Ishikawa (cell line): Measurements from ENCODE around the gene PAFAH2.

ENCODE experiments used
- CEBPB ChIP-seq: IDR thresholded peaks from 2 replicates; pipeline ENCODE4 v1.6.1; 2012
- CREB1 ChIP-seq: IDR thresholded peaks from 2 replicates; pipeline ENCODE4 v1.6.1; 2012; ENCODE audit warnings: low read depth
- EGR1 ChIP-seq: IDR thresholded peaks from 2 replicates; pipeline ENCODE4 v1.6.1; 2012
- EP300 ChIP-seq: IDR thresholded peaks from 2 replicates; pipeline ENCODE4 v1.6.1; 2012; ENCODE audit warnings: borderline replicate concordance
- FOXM1 ChIP-seq: IDR thresholded peaks from 2 replicates; pipeline ENCODE4 v1.6.1; 2012; ENCODE audit warnings: low read depth, borderline replicate concordance
- NFIC ChIP-seq: IDR thresholded peaks from 2 replicates; pipeline ENCODE4 v1.6.1; 2012
- RAD21 ChIP-seq: IDR thresholded peaks from 2 replicates; pipeline ENCODE4 v1.6.1; 2012; ENCODE audit warnings: low read depth
- TAF1 ChIP-seq: IDR thresholded peaks from 2 replicates; pipeline ENCODE4 v1.6.1; 2012; ENCODE audit warnings: low read depth, mild to moderate bottlenecking
- TCF12 ChIP-seq: IDR thresholded peaks from 2 replicates; pipeline ENCODE4 v1.6.1; 2012; ENCODE audit warnings: low read depth
- TEAD4 ChIP-seq: IDR thresholded peaks from 2 replicates; pipeline ENCODE4 v1.6.1; 2012
- USF1 ChIP-seq: IDR thresholded peaks from 2 replicates; pipeline ENCODE4 v1.6.1; 2012
- YY1 ChIP-seq: IDR thresholded peaks from 2 replicates; pipeline ENCODE4 v1.6.1; 2012; ENCODE audit warnings: low read depth
- ZBTB7A ChIP-seq: IDR thresholded peaks from 2 replicates; pipeline ENCODE4 v1.6.1; 2012; ENCODE audit warnings: low read depth
- TF ChIP-seq, protein P1 (sequence below): IDR thresholded peaks from 2 replicates; pipeline ENCODE4 v1.6.1; 2012
- TF ChIP-seq, protein P2 (sequence below): IDR thresholded peaks from 2 replicates; pipeline ENCODE4 v1.6.1; 2012; ENCODE audit warnings: low read depth, mild to moderate bottlenecking

Gene PAFAH2

GRCh38 chr1:26031611-26032220, 33.9 kb upstream of the PAFAH2 start:
- TF ChIP-seq FOXM1 = no peak
- TF ChIP-seq NFIC = no peak
- no peak for TF ChIP-seq EP300
- TF ChIP-seq CREB1 = no peak
- TF ChIP-seq YY1 = no peak
- TF ChIP-seq, protein P1, sequence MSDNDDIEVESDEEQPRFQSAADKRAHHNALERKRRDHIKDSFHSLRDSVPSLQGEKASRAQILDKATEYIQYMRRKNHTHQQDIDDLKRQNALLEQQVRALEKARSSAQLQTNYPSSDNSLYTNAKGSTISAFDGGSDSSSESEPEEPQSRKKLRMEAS = no peak
- no peak for TF ChIP-seq TCF12
- TF ChIP-seq TAF1 = no peak
- TF ChIP-seq, protein P2, sequence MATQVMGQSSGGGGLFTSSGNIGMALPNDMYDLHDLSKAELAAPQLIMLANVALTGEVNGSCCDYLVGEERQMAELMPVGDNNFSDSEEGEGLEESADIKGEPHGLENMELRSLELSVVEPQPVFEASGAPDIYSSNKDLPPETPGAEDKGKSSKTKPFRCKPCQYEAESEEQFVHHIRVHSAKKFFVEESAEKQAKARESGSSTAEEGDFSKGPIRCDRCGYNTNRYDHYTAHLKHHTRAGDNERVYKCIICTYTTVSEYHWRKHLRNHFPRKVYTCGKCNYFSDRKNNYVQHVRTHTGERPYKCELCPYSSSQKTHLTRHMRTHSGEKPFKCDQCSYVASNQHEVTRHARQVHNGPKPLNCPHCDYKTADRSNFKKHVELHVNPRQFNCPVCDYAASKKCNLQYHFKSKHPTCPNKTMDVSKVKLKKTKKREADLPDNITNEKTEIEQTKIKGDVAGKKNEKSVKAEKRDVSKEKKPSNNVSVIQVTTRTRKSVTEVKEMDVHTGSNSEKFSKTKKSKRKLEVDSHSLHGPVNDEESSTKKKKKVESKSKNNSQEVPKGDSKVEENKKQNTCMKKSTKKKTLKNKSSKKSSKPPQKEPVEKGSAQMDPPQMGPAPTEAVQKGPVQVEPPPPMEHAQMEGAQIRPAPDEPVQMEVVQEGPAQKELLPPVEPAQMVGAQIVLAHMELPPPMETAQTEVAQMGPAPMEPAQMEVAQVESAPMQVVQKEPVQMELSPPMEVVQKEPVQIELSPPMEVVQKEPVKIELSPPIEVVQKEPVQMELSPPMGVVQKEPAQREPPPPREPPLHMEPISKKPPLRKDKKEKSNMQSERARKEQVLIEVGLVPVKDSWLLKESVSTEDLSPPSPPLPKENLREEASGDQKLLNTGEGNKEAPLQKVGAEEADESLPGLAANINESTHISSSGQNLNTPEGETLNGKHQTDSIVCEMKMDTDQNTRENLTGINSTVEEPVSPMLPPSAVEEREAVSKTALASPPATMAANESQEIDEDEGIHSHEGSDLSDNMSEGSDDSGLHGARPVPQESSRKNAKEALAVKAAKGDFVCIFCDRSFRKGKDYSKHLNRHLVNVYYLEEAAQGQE = no peak
- TF ChIP-seq EGR1 = no peak
- TF ChIP-seq ZBTB7A = no peak
- no peak for TF ChIP-seq USF1
- TF ChIP-seq RAD21 = no peak

- TF ChIP-seq CREB1 (no peak), TEAD4 (no peak), YY1 (no peak), ZBTB7A (no peak), TAF1 (no peak), FOXM1 (no peak), RAD21 (no peak), CEBPB (no peak), EGR1 (no peak), USF1 (no peak), EP300 (no peak)
- TF ChIP-seq, protein P2 = no peak
- TF ChIP-seq, protein P1 = no peak
Observed at GRCh38 chr1:26031196-26031595, 33.3 kb upstream of the PAFAH2 start.

GRCh38 chr1:26029864-26030481, 32.1 kb upstream of the PAFAH2 start:
- TF ChIP-seq RAD21 (peak; percentile 38), TAF1 (no peak)

DNA sequence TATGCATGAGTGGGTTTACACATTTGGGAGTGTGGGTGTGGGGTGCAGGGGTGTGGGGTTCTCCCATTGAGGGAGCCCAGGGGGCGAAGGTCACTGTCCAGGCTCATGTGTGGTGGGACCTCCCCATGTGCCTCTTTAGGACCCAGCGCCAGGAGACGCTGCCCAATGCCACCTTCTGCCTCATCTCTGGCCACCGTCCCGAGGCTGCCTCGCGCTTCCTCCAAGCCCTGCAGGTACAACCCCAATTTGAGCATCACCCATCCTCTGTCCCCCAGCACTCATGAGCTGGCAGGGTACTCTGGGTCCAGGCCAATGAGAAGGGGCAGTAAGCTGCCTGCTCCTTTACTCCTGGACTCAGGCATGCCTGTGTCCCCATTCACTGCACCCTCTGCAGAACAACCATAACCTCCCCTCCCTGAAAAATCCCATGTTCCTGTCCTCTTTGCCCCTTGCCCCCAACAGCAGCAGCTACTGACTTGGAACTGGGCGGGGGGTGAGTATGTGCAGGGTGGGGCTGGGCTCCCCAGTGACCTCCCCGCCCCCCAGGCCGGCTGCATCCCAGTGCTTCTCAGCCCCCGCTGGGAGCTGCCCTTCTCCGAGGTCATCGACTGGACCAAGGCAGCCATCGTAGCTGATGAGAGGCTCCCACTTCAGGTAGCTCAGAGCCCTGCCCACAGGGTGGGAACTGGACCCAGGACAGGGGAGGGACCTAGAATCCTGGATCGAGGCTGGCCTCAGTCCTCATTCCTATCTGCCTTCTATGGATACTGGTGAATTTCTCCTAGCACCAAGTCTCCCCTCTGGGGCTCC, 31.4 kb upstream of the PAFAH2 start:
- TF ChIP-seq, protein P1 = no peak
- no peak for TF ChIP-seq NFIC
- TF ChIP-seq RAD21 = no peak
- TF ChIP-seq CEBPB = no peak
- TF ChIP-seq FOXM1 = no peak

DNA sequence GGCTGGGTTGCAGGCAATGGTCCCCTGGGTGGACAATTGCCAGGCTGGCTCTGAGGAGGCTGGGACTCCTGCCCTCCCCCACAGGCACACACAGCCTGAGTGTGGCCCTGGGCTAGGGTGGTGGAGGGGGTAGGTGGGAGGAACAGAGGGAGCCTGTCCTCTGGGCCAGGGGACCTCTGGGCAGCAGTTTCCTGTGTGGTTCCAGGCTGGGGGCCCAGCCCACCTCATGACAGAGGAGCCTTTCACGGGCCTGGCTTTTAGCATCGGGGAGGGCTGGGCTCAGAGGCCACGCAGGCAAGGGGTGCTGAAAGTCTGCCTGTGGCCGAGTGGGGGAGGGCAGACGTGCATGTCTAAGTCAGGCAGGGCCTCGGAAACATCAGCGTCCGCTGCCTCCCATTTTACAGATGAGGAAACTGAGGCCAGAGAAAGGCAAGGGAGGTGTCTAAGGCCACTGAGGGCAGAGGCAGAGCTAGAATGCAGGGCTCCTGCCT, 30.7 kb upstream of the PAFAH2 start:
- no peak for TF ChIP-seq TEAD4
- no peak for TF ChIP-seq CEBPB
- TF ChIP-seq USF1 = no peak
- no peak for TF ChIP-seq CREB1
- TF ChIP-seq ZBTB7A = no peak
- no peak for TF ChIP-seq RAD21
- no peak for TF ChIP-seq EP300
- no peak for TF ChIP-seq EGR1
- no peak for TF ChIP-seq NFIC
- TF ChIP-seq FOXM1 = no peak
- TF ChIP-seq YY1 = no peak
- TF ChIP-seq, protein P2 = no peak
- TF ChIP-seq, protein P1 = no peak
- TF ChIP-seq TCF12 = no peak
- TF ChIP-seq TAF1 = no peak
